ENCODE results near the gene ANKLE1.
"Not testable (repeated sequence)": the region's sequence is repeated elsewhere in the genome, so short reads cannot be mapped to it uniquely, and the experiment has no call there.

Gene ANKLE1

GRCh38 chr19:17268754-17269153 lies 12.9 kb upstream of the ANKLE1 start:
- no peak for DNase-seq
- intact Hi-C loops (cut with DNase I), result loop anchor here (5.0 kb wide), 2 partner anchors 39 to 41 kb away; partner anchors contain the start of genes DDA1, MRPL34 and OCEL1

GRCh38 chr19:17274892-17275291 lies 6.8 kb upstream of the ANKLE1 start:
- intact Hi-C loops (cut with DNase I); DNase-seq: not testable (repeated sequence)

DNA sequence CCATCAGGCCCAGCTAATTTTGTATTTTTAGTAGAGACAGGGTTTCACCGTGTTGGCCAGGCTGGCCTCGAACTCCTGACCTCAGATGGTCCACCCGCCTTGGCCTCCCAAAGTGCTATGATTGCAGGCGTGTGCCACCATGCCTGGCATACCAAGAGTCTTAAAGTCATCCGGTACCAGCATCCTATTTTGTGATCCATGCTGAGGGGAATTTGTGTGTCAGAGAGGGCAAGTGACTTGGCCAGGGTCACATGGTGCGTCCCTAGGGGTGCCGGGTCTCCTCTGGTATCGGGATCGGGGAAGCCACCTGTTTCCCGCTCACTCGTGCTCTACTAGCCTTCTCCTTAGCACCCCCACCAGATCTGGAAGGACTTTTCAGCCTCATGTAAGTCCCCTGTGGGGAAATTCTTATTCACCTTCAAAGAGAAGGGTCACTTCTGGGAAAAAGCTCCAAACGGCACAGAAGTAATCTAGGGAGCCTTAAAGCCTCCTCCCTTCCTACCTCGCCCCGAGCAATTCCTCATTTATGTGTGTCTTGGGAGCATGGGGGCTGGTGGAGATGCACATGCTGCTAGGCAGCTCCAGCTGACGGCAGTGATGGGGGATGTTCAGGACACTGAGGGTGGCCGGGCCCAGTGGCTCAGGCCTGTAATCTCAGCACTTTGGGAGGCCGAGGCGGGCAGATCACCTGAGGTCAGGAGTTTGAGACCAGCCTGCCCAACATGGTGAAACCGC lies 6.1 kb upstream of the ANKLE1 start:
- DNase-seq, result no peak
- intact Hi-C loops (cut with DNase I), result no loop called here

DNA sequence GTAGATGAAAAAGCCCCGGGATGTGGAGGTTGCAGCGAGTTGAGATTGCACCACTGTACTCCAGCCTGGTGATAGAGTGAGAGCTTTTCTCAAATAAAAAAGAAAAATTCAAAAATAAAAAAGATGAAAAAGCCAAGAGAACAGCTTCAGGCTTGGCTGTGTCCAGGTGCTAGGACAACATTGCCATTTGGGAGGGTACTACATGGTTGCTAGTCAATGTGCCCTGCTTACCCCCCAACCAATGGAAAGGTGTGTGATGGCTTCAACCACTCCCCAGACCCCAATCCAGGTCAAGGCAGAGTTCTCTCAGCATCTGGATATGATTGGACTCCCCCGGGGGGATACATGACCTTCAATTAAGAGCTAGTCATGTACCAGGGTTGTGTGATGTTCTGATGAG lies 2.3 kb upstream of the ANKLE1 start:
- no peak for DNase-seq
- intact Hi-C loops (cut with DNase I), result no loop called here

GRCh38 chr19:17282488-17283125 lies 906 bp downstream of the ANKLE1 start:
- DNase-seq, result peak; percentile 64 to 91 (median 80)

DNA sequence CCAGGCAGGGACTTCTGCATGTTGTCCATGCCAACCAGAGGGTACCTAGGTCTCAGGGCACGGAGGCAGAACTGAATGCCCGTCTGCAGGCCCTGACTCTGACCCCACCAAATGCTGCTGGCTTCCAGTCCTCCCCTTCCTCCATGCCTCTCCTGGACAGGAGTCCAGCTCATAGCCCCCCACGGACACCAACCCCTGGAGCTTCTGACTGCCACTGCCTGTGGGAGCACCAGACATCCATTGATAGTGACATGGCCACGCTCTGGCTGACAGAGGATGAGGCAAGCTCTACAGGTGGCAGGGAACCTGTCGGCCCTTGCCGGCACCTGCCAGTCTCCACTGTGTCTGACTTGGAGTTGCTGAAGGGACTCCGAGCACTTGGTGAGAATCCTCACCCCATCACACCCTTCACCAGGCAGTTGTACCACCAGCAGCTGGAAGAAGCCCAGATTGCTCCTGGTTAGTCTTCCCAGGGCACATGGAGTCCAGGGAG lies 1.8 kb downstream of the ANKLE1 start:
- DNase-seq, result no peak
- intact Hi-C loops (cut with DNase I), result loop anchor here (10.0 kb wide), 1 partner anchor 209 kb away; the partner anchor contains the start of genes HAUS8 and MYO9B

More at GRCh38 chr19:17282488-17283125, 906 bp downstream of the ANKLE1 start:
- intact Hi-C loops (cut with DNase I), result loop anchor here (10.0 kb wide), 1 partner anchor 208 kb away; the partner anchor contains the start of genes HAUS8 and MYO9B

- no peak for DNase-seq
- intact Hi-C loops (cut with DNase I), result loop anchor here (10.0 kb wide), 1 partner anchor 211 kb away; the partner anchor contains the start of genes HAUS8 and MYO9B
Observed at GRCh38 chr19:17285415-17286135, 3.9 kb downstream of the ANKLE1 start.

- intact Hi-C loops (cut with DNase I), result loop anchor here (10.0 kb wide), 1 partner anchor 211 kb away; the partner anchor contains the start of genes HAUS8 and MYO9B
- no peak for DNase-seq
Observed at GRCh38 chr19:17286263-17286662, 4.6 kb downstream of the ANKLE1 start.

GRCh38 chr19:17286752-17287151 lies 5.1 kb downstream of the ANKLE1 start:
- intact Hi-C loops (cut with DNase I), result loop anchor here (10.0 kb wide), 1 partner anchor 212 kb away; the partner anchor contains the start of genes HAUS8 and MYO9B

GRCh38 chr19:17289489-17289888 lies 7.8 kb downstream of the ANKLE1 start:
- intact Hi-C loops (cut with DNase I), result loop anchor here (10.0 kb wide), 1 partner anchor 215 kb away; the partner anchor contains the start of genes HAUS8 and MYO9B
- DNase-seq, result peak in 30 of 42 donors; percentile 22 to 68 (median 48)

More at GRCh38 chr19:17286752-17287151, 5.1 kb downstream of the ANKLE1 start:
- no peak for DNase-seq

GRCh38 chr19:17292301-17293074 lies 10.8 kb downstream of the ANKLE1 start:
- DNase-seq, result peak in 38 of 42 donors; percentile 15 to 81 (median 54)
- intact Hi-C loops (cut with DNase I), result no loop called here

- intact Hi-C loops (cut with DNase I), result no loop called here
Observed at GRCh38 chr19:17293605-17294004, 11.9 kb downstream of the ANKLE1 start.

DNA sequence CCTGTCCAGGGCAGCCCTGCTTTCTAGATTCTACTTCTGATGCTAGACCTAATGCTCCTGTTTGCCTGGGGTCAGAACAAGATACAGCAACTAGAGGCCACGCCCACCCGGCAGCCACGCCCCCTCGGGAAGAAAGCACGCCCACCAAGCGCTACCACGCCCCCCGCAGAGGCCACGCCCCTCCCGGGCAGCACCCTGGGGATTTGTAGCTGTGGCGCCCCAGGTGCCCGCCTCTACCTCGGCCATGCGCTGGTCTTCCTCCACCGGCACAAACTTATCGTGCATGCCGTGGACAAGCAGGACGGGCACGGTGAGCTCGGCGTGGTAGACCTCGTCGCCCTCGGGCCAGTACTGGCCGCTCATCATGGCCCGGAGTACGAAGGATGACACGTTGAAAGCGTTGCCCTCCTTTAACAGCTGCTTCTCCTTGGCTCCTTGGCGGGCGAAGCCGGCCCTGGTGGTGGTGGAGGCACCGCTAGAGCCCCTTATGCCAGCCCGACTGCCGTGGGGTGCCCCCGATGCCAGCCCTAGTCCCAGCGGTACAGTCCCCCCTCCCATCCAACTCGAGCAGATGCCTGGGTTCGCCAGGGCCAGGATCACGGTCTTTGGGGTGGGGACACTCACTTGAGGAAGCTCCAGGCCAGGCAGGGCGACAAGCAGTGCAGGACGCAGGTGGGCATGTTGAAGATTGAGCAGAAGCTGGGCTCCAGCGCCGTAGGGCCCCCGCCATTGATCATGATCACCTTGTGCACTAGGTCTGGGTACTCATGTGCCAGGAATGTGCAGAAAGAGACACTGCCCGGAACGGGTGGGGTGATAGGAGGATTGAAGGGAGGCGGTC lies 12.6 kb downstream of the ANKLE1 start:
- intact Hi-C loops (cut with DNase I), result no loop called here
- peak in 2 of 42 donors; percentile 15 to 17 for DNase-seq

More at GRCh38 chr19:17293605-17294004, 11.9 kb downstream of the ANKLE1 start:
- no peak for DNase-seq

DNA sequence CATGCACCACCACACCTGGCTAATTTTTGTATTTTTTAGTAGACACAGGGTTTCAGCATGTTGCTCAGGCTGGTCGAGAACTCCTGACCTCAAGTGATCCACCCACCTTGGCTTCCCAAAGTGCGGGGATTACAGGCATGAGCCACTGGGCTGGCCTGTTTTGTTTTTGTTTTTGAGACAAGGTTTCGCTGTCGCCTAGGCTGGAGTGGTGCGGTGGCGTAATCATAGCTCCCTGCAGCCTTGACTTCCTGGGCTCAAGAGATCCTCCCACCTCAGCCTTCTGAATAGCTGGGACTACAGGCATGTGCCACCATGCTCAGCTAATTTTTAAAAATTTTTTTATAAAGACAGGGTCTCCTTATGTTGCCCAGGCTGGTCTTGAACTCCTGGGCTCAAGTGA lies 13.8 kb downstream of the ANKLE1 start:
- intact Hi-C loops (cut with DNase I); DNase-seq: not testable (repeated sequence)

- DNase-seq, result no peak
- intact Hi-C loops (cut with DNase I), result no loop called here
Observed at GRCh38 chr19:17296273-17296672, 14.6 kb downstream of the ANKLE1 start.

DNA sequence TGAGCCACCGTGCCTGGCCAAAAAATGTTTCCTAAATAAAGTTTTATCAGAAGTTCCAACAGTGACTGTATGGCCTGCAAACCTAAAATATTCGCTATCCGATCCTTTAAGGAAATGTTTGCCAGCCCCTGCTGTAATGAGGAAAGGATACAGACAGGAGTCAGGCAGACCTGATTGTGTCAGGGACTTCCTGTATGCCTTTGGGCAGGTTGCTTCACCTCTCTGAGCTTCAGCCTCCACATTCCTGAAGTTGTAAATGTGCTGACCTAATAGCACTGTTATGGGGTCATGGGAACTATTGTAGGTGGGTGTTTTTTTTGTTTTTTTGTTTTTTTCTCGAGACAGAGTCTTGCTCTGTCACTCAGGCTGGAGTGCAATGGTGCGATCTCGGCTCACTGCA lies 15.3 kb downstream of the ANKLE1 start:
- DNase-seq, result no peak

GRCh38 chr19:17300992-17301619 lies 19.4 kb downstream of the ANKLE1 start:
- intact Hi-C loops (cut with DNase I), result no loop called here
- DNase-seq, result no peak

More for the DNA sequence above, 15.3 kb downstream of the ANKLE1 start:
- intact Hi-C loops (cut with DNase I), result no loop called here

All from head of caudate nucleus (tissue), 42 donors.